H1 (cell line): ENCODE data around the gene ZNF683. TPM values are rescaled to one million over a fixed set of nuclear protein-coding genes. Genes with fewer than 3 reads are reported as not detected.

Experiments
- CTCF ChIA-PET: fragments of 300-600 bp; sonication (Branson Sonifier 250); formaldehyde crosslinking; loops from one replicate; lab custom pipeline; 2021; ENCODE audit not compliant: partially characterized antibody; lab: Charles Lee
- POLR2A ChIA-PET: fragments of 300-600 bp; sonication (Branson Sonifier 250); formaldehyde crosslinking; loops from one replicate; lab custom pipeline; 2021; ENCODE audit warnings: inconsistent platforms; ENCODE audit not compliant: partially characterized antibody; lab: Charles Lee
- DNase-seq, 2 experiments: peaks; one replicate each; pipeline versions ENCODE4 v3.0.0 to v3.0.0-alpha.2; 2010 to 2022; ENCODE audit warnings: low spot score in 2 of 2, low read depth in 1 of 2, mixed read lengths in 1 of 2
- FAIRE-seq: peaks from 2 replicates; lab custom pipeline; 2011; peaks lifted over from hg19 to GRCh38; lab: Jason Lieb, UNC
- H2AFZ ChIP-seq: 2 replicates; pipeline ENCODE4 v1.8.1; 2012; ENCODE audit warnings: low read length, inconsistent platforms
- H2AK5ac ChIP-seq: 2 replicates; pipeline ENCODE4 v1.6.1; 2013; ENCODE audit warnings: low read depth, low read length
- H2BK120ac ChIP-seq: replicated peaks from 2 replicates; pipeline ENCODE3; 2013; ENCODE audit warnings: low read depth, low read length, inconsistent platforms
- H2BK12ac ChIP-seq: 2 replicates; pipeline ENCODE4 v1.6.1; 2013; ENCODE audit warnings: low read depth, low read length
- H2BK15ac ChIP-seq: 2 replicates; pipeline ENCODE4 v1.6.1; 2013; ENCODE audit warnings: low read length
- H2BK20ac ChIP-seq: 2 replicates; pipeline ENCODE4 v1.6.1; 2013; ENCODE audit warnings: low read length
- H2BK5ac ChIP-seq: 2 replicates; pipeline ENCODE4 v1.6.1; 2013; ENCODE audit warnings: low read depth, low read length
- H3K14ac ChIP-seq: 2 replicates; pipeline ENCODE4 v1.6.1; 2013; ENCODE audit warnings: inconsistent platforms; ENCODE audit not compliant: insufficient read length
- H3K18ac ChIP-seq: 2 replicates; pipeline ENCODE4 v1.6.1; 2013; ENCODE audit warnings: low read length; ENCODE audit errors: extremely low read depth
- H3K23ac ChIP-seq: 2 replicates; pipeline ENCODE4 v1.6.1; 2013; ENCODE audit warnings: inconsistent platforms; ENCODE audit not compliant: insufficient read length
- H3K23me2 ChIP-seq: 2 replicates; pipeline ENCODE4 v1.6.1; 2013; ENCODE audit warnings: low read depth, low read length
- H3K27ac ChIP-seq: 2 replicates; pipeline ENCODE4 v1.6.1; 2011; ENCODE audit warnings: low read depth, low read length, inconsistent platforms
- H3K27me3 ChIP-seq, 4 experiments: replicated peaks in 1 of 4; 1 replicate in 1 of 4; 2 replicates in 3 of 4; pipeline versions ENCODE4 v1.6.1 to v1.8.1; 2011 to 2013; ENCODE audit warnings: low read length in 3 of 4, mild to moderate bottlenecking in 3 of 4, inconsistent platforms in 2 of 4, mixed read lengths in 2 of 4, moderate library complexity in 1 of 4; ENCODE audit not compliant: control insufficient read depth in 3 of 4, insufficient read depth in 3 of 4; ENCODE audit errors: extremely low read depth in 1 of 4
- H3K36me3 ChIP-seq, 4 experiments: 2 replicates each; pipeline versions ENCODE4 v1.6.1 to v1.8.1; 2011 to 2013; ENCODE audit warnings: mild to moderate bottlenecking in 4 of 4, low read length in 3 of 4, moderate library complexity in 2 of 4, control low read depth in 1 of 4, inconsistent platforms in 1 of 4; ENCODE audit not compliant: insufficient read depth in 4 of 4, control insufficient read depth in 2 of 4
- H3K4ac ChIP-seq: replicated peaks from 2 replicates; pipeline ENCODE3; 2013; ENCODE audit warnings: low read length, low read depth, mixed read lengths, inconsistent platforms; ENCODE audit not compliant: insufficient read length
- H3K4me1 ChIP-seq, 4 experiments: replicated peaks in 1 of 4; 1 replicate in 1 of 4; 2 replicates in 3 of 4; pipeline versions ENCODE4 v1.6.1 to v1.8.1; 2011 to 2013; ENCODE audit warnings: low read length in 3 of 4, inconsistent platforms in 2 of 4, mixed read lengths in 1 of 4; ENCODE audit not compliant: insufficient read depth in 4 of 4, control insufficient read depth in 3 of 4
- H3K4me2 ChIP-seq, 2 experiments: 2 replicates each; pipeline versions ENCODE4 v1.6.1 to v1.8.1; 2011 to 2013; ENCODE audit warnings: low read depth in 2 of 2, low read length in 2 of 2, control low read depth in 1 of 2, inconsistent platforms in 1 of 2, mild to moderate bottlenecking in 1 of 2; ENCODE audit not compliant: insufficient read depth in 1 of 2
- H3K4me3 ChIP-seq, 4 experiments: fragments of 200-600, 300-600 bp in 1 of 4; sonication (generic), shearing (Covaris generic), sonication (Bioruptor Twin) in 1 of 4; 2 replicates each; pipeline versions ENCODE4 v1.5.1 to v1.8.1; 2011 to 2016; ENCODE audit warnings: low read length in 4 of 4, low read depth in 3 of 4, control low read depth in 2 of 4, inconsistent platforms in 2 of 4, mild to moderate bottlenecking in 2 of 4, mixed read lengths in 1 of 4, moderate library complexity in 1 of 4; ENCODE audit not compliant: insufficient read depth in 2 of 4; ENCODE audit errors: extremely low read depth in 1 of 4
- H3K56ac ChIP-seq: replicated peaks from 2 replicates; pipeline ENCODE3; 2013; ENCODE audit warnings: low read depth, mild to moderate bottlenecking, mixed read lengths, low read length, inconsistent platforms; ENCODE audit not compliant: insufficient read length
- H3K79me1 ChIP-seq: 2 replicates; pipeline ENCODE4 v1.6.1; 2013; ENCODE audit warnings: low read depth, low read length, control low read depth
- H3K79me2 ChIP-seq, 2 experiments: 2 replicates each; pipeline versions ENCODE4 v1.6.1 to v1.8.1; 2012 to 2013; ENCODE audit warnings: low read length in 2 of 2, mild to moderate bottlenecking in 2 of 2, inconsistent platforms in 1 of 2; ENCODE audit not compliant: insufficient read depth in 2 of 2, control insufficient read depth in 1 of 2
- H3K9ac ChIP-seq, 4 experiments: replicated peaks in 1 of 4; 1 replicate in 1 of 4; 2 replicates in 3 of 4; pipeline versions ENCODE4 v1.6.1 to v1.8.1; 2011 to 2013; ENCODE audit warnings: low read depth in 3 of 4, low read length in 3 of 4, control low read depth in 2 of 4, mild to moderate bottlenecking in 2 of 4, moderate library complexity in 2 of 4, inconsistent platforms in 1 of 4; ENCODE audit errors: extremely low read depth in 1 of 4
- H3K9me3 ChIP-seq, 2 experiments: 2 replicates each; pipeline versions ENCODE4 v1.6.1 to v1.8.1; 2012 to 2013; ENCODE audit warnings: mild to moderate bottlenecking in 2 of 2, moderate library complexity in 2 of 2, control low read depth in 1 of 2, inconsistent platforms in 1 of 2, low read depth in 1 of 2, low read length in 1 of 2, mixed read lengths in 1 of 2; ENCODE audit not compliant: insufficient read depth in 2 of 2
- H4K20me1 ChIP-seq, 2 experiments: replicated peaks in 1 of 2; 2 replicates each; pipeline versions ENCODE3 to v1.8.1; 2011 to 2013; ENCODE audit warnings: inconsistent platforms in 2 of 2, low read length in 2 of 2, mild to moderate bottlenecking in 1 of 2; ENCODE audit not compliant: insufficient read depth in 2 of 2, control insufficient read depth in 1 of 2
- H4K5ac ChIP-seq: 2 replicates; pipeline ENCODE4 v1.6.1; 2013; ENCODE audit warnings: low read length, low read depth, mixed read lengths, inconsistent platforms; ENCODE audit not compliant: insufficient read length
- H4K8ac ChIP-seq: 2 replicates; pipeline ENCODE4 v1.8.0; 2013; ENCODE audit warnings: mild to moderate bottlenecking, moderate library complexity, low read length, inconsistent platforms; ENCODE audit not compliant: insufficient read depth; ENCODE audit errors: extremely low read depth
- H4K91ac ChIP-seq: replicated peaks from 2 replicates; pipeline ENCODE3; 2013; ENCODE audit warnings: low read length, mixed read lengths, inconsistent platforms; ENCODE audit not compliant: insufficient read length
- POLR2A ChIP-seq, 2 experiments: IDR thresholded peaks; 1 replicate in 1 of 2; 2 replicates in 1 of 2; pipeline ENCODE4 v1.6.1; 2011; ENCODE audit warnings: low read depth in 2 of 2, low read length in 2 of 2, mild to moderate bottlenecking in 2 of 2; ENCODE audit errors: control extremely low read depth in 1 of 2
- SUZ12 ChIP-seq: fragments of 200-600 bp; sonication (generic); IDR thresholded peaks from 2 replicates; pipeline ENCODE4 v1.6.1; 2012; ENCODE audit warnings: mild to moderate bottlenecking, inconsistent platforms, low read length, moderate library complexity, mixed read lengths
- WGBS, 2 experiments: shearing (Covaris generic) in 1 of 2; methylation state at CpG; one replicate each; pipeline versions ENCODE4 v1.1.6 to v1.1.7; 2013 to 2015; ENCODE audit warnings: low lambda C conversion rate in 2 of 2, mixed read lengths in 2 of 2, inconsistent platforms in 1 of 2, low coverage in 1 of 2, missing lambda C conversion rate in 1 of 2; ENCODE audit not compliant: insufficient replicate concordance in 2 of 2, insufficient coverage in 1 of 2, insufficient read length in 1 of 2; ENCODE audit errors: extremely low coverage in 1 of 2, missing lambda C conversion rate in 1 of 2; 5-methylcytosine and 5-hydroxymethylcytosine counted together
- polyA plus RNA-seq, 7 experiments: library from polyadenylated mRNA; depleted of rRNA in 3 of 7; stranded (reverse) in 5 of 7; unstranded in 2 of 7; fragments of >200 nt in 5 of 7; fragments of 200-250 nt in 2 of 7; gene quantifications; 1 replicate in 5 of 7; 2 replicates in 1 of 7; 4 replicates in 1 of 7; pipeline versions ENCODE4 v1.2.1 to v1.2.3, GENCODE V29; 2011 to 2013; ENCODE audit warnings: missing spikeins in 2 of 7, mixed read lengths in 2 of 7
- total RNA-seq: library from RNA; stranded (reverse); fragmentation: NEBNext Ultra II Directional; extraction: Animal tissue kit (Norgen Biotek cat#: 25700); gene quantifications from 2 replicates; pipeline ENCODE4 v1.2.1, GENCODE V29; 2021

Gene ZNF683
- total and polyA plus RNA-seq, 2 of the 8 experiments (the other 6 are each of a cell fraction or from before 2014, with no cell fraction given) = not detected

- FAIRE-seq = no peak
- Histone ChIP-seq H4K8ac (no peak overlapping the region; the same call in 1 of the 2 replicates), H2BK120ac (no peak overlapping the region), H3K79me1 (no peaks in the 10 kb centered on the region), H2AFZ (no peak overlapping the region), H3K9me3 (no peaks in the 10 kb centered on the region), H4K91ac (no peak overlapping the region), H3K79me2 (no peaks in the 10 kb centered on the region), H2BK20ac (0 out of 2 replicates have a peak overlapping the region, but pooled peaks have one; percentile 18), H3K4me1 (no peaks in the 10 kb centered on the region; a peak in 1 of 7 replicates), H3K23ac (no peak overlapping the region), H2BK12ac (no peak overlapping the region), H3K9ac (no peak overlapping the region), H2BK15ac (no peak overlapping the region), H3K27me3 (peaks cover 0 to 6% (median 2%) of the 10 kb centered on the region in 4 experiments; a peak in 2 of 7 replicates), H3K36me3 (no peaks in the 10 kb centered on the region), H2BK5ac (no peak overlapping the region)
- ChIA-PET POLR2A (interaction anchor here (1.3 to 1.4 kb wide), 2 partner anchors 9 to 31 kb away, joined by 3 to 4 read pairs; no protein-coding TSS in a partner anchor), CTCF (interaction anchor here (0.6 to 14.1 kb wide), 7 partner anchors 21 to 84 kb away, joined by 3 to 297 read pairs (median 3); partner anchors contain the start of gene SH3BGRL3)
- WGBS, 2 experiments = 94% methylated on average over 4 of the region's 4 CpGs; no CpG with 5 or more reads in 1 of the 2 experiments
- no peak for TF ChIP-seq SUZ12
- no peak for TF ChIP-seq POLR2A (IDR thresholded peaks at IDR 0.05; ENCODE audit: control extremely low read depth in 1 of 2, low read depth in 2 of 2, low read length in 2 of 2)
- TF ChIP-seq, all 59 proteins: peak for 0
- no peak overlapping the region for H3K27ac ChIP-seq
- no peak overlapping the region for H2AK5ac ChIP-seq
- DNase-seq = no peak
- no peaks in the 10 kb centered on the region for H3K23me2 ChIP-seq
- H4K5ac ChIP-seq = no peak overlapping the region
- H3K14ac ChIP-seq = no peak overlapping the region
- H3K56ac ChIP-seq = no peak overlapping the region
- H3K18ac ChIP-seq = no peak overlapping the region
- H3K4me3 ChIP-seq = no peak overlapping the region
- no peak overlapping the region for H3K4me2 ChIP-seq
- H4K20me1 ChIP-seq = no peaks in the 10 kb centered on the region
- no peak overlapping the region for H3K4ac ChIP-seq
Observed at GRCh38 chr1:26368006-26368405, 4.5 kb downstream of the ZNF683 start.
